AG09319 (cell line): ENCODE measurements around the gene HEMGN.

Source experiments
- DNase-seq: peaks from one replicate; pipeline ENCODE4 v3.0.0-alpha.2; 2010; ENCODE audit warnings: low read depth; ENCODE audit errors: extremely low read depth
- CTCF ChIP-seq: IDR thresholded peaks from 2 replicates; pipeline ENCODE4 v1.5.1; 2011; ENCODE audit warnings: low read depth, mild to moderate bottlenecking, inconsistent platforms, low read length, moderate library complexity

The HEMGN gene

GRCh38 chr9:97892421-97892820, 45.6 kb downstream of the HEMGN start:
- no peak for TF ChIP-seq CTCF
- no peak for DNase-seq

- DNase-seq: no peak
- no peak for TF ChIP-seq CTCF
Observed at GRCh38 chr9:97891736-97892135, 46.2 kb downstream of the HEMGN start.

GRCh38 chr9:97889941-97890887, 47.8 kb downstream of the HEMGN start:
- no peak for DNase-seq
- peak; percentile 52 for TF ChIP-seq CTCF

GRCh38 chr9:97880336-97880735, 57.6 kb downstream of the HEMGN start:
- no peak for DNase-seq
- TF ChIP-seq CTCF: no peak
